H9 (cell line): ENCODE measurements around the gene SNUPN. TPM values are rescaled to one million over a fixed set of nuclear protein-coding genes. Genes with fewer than 3 reads are reported as not detected.
A peak's percentile ranks its signal among the peaks of the same experiment; 100 is the strongest.

Experiments
- DNase-seq: peaks from one replicate; pipeline ENCODE4 v3.0.0-alpha.2; 2017
- H2AFZ ChIP-seq: one replicate; pipeline ENCODE4 v1.6.1; 2013; ENCODE audit warnings: mild to moderate bottlenecking, low read length, control low read depth, moderate library complexity
- H2AK5ac ChIP-seq: 2 replicates; pipeline ENCODE4 v1.6.1; 2013; ENCODE audit warnings: low read length, control low read depth, mixed read lengths; ENCODE audit not compliant: insufficient read length
- H2BK120ac ChIP-seq: one replicate; pipeline ENCODE4 v1.6.1; 2013; ENCODE audit warnings: low read depth, mild to moderate bottlenecking, low read length, control low read depth, inconsistent platforms; ENCODE audit not compliant: poor library complexity, severe bottlenecking
- H2BK12ac ChIP-seq: 2 replicates; pipeline ENCODE4 v1.6.1; 2013; ENCODE audit warnings: low read length, control low read depth, mixed read lengths, low read depth; ENCODE audit not compliant: insufficient read length
- H2BK15ac ChIP-seq: 2 replicates; pipeline ENCODE4 v1.6.1; 2013; ENCODE audit warnings: low read depth, low read length, control low read depth
- H2BK20ac ChIP-seq: one replicate; pipeline ENCODE4 v1.6.1; 2013; ENCODE audit warnings: low read depth, mild to moderate bottlenecking, low read length, control low read depth, inconsistent platforms; ENCODE audit not compliant: poor library complexity, severe bottlenecking
- H2BK5ac ChIP-seq: 2 replicates; pipeline ENCODE4 v1.6.1; 2013; ENCODE audit warnings: low read length, control low read depth, mixed read lengths; ENCODE audit not compliant: insufficient read length
- H3K14ac ChIP-seq: 2 replicates; pipeline ENCODE4 v1.6.1; 2013; ENCODE audit warnings: low read length, control low read depth; ENCODE audit not compliant: insufficient read depth
- H3K18ac ChIP-seq: 2 replicates; pipeline ENCODE4 v1.6.1; 2013; ENCODE audit warnings: low read depth, mild to moderate bottlenecking, mixed read lengths, low read length, control low read depth; ENCODE audit not compliant: insufficient read length
- H3K23ac ChIP-seq: 2 replicates; pipeline ENCODE4 v1.6.1; 2013; ENCODE audit warnings: low read length, control low read depth, mixed read lengths, low read depth; ENCODE audit not compliant: insufficient read length
- H3K23me2 ChIP-seq: 2 replicates; pipeline ENCODE4 v1.6.1; 2013; ENCODE audit warnings: low read depth, mild to moderate bottlenecking, mixed read lengths, low read length, control low read depth; ENCODE audit not compliant: insufficient read length, poor library complexity, severe bottlenecking
- H3K27ac ChIP-seq: 2 replicates; pipeline ENCODE4 v1.5.1; 2013; ENCODE audit warnings: low read length, control low read depth, mixed read lengths, low read depth; ENCODE audit not compliant: insufficient read length
- H3K27me3 ChIP-seq: 2 replicates; pipeline ENCODE4 v1.6.1; 2013; ENCODE audit warnings: low read length, control low read depth, inconsistent platforms; ENCODE audit not compliant: insufficient read depth
- H3K4ac ChIP-seq: 2 replicates; pipeline ENCODE4 v1.6.1; 2013; ENCODE audit warnings: low read depth, mild to moderate bottlenecking, control low read depth, inconsistent platforms, low read length, moderate library complexity
- H3K4me1 ChIP-seq: 2 replicates; pipeline ENCODE4 v1.6.1; 2013; ENCODE audit warnings: low read length, control low read depth, inconsistent platforms; ENCODE audit not compliant: insufficient read depth
- H3K4me2 ChIP-seq: 2 replicates; pipeline ENCODE4 v1.6.1; 2013; ENCODE audit warnings: low read length, control low read depth, mixed read lengths; ENCODE audit not compliant: insufficient read length, insufficient read depth
- H3K56ac ChIP-seq: 2 replicates; pipeline ENCODE4 v1.6.1; 2013; ENCODE audit warnings: low read depth, mild to moderate bottlenecking, mixed read lengths, low read length, control low read depth; ENCODE audit not compliant: insufficient read length
- H3K79me1 ChIP-seq: 2 replicates; pipeline ENCODE4 v1.6.1; 2013; ENCODE audit warnings: low read depth, mild to moderate bottlenecking, moderate library complexity, low read length, control low read depth, inconsistent platforms; ENCODE audit not compliant: insufficient read depth, poor library complexity, severe bottlenecking
- H3K79me2 ChIP-seq: 2 replicates; pipeline ENCODE4 v1.6.1; 2013; ENCODE audit warnings: low read length, control low read depth, inconsistent platforms; ENCODE audit not compliant: insufficient read depth
- H3K9ac ChIP-seq: 2 replicates; pipeline ENCODE4 v1.6.1; 2013; ENCODE audit warnings: low read length, control low read depth, mixed read lengths; ENCODE audit not compliant: insufficient read length; ENCODE audit errors: extremely low read depth
- H3K9me3 ChIP-seq: one replicate; pipeline ENCODE4 v1.6.1; 2013; ENCODE audit warnings: low read depth, low read length, inconsistent platforms; ENCODE audit not compliant: control insufficient read depth
- H3T11ph ChIP-seq: one replicate; pipeline ENCODE4 v1.6.1; 2013; ENCODE audit warnings: mild to moderate bottlenecking, low read length, control low read depth, inconsistent platforms
- H4K20me1 ChIP-seq: one replicate; pipeline ENCODE4 v1.6.1; 2013; ENCODE audit not compliant: control insufficient read depth, insufficient read length, insufficient read depth
- H4K5ac ChIP-seq: 2 replicates; pipeline ENCODE4 v1.6.1; 2013; ENCODE audit warnings: low read depth, mild to moderate bottlenecking, mixed read lengths, low read length, control low read depth; ENCODE audit not compliant: insufficient read length
- H4K8ac ChIP-seq: replicated peaks from 2 replicates; pipeline ENCODE4 v1.6.1; 2013; ENCODE audit warnings: low read length, control low read depth, mixed read lengths, low read depth; ENCODE audit not compliant: insufficient read length
- H4K91ac ChIP-seq: 2 replicates; pipeline ENCODE4 v1.6.1; 2013; ENCODE audit warnings: low read depth, mild to moderate bottlenecking, moderate library complexity, mixed read lengths, low read length, control low read depth; ENCODE audit not compliant: insufficient read length
- H3K27ac Mint-ChIP-seq, 3 experiments: 2 replicates in 2 of 3; 3 replicates in 1 of 3; pipeline ENCODE4 v1.8.0; 2020 to 2021; ENCODE audit warnings: mixed read lengths in 3 of 3, mild to moderate bottlenecking in 1 of 3, moderate library complexity in 1 of 3
- H3K27me3 Mint-ChIP-seq: 2 replicates; pipeline ENCODE4 v1.8.0; 2021; ENCODE audit warnings: low read depth, mild to moderate bottlenecking, moderate library complexity, mixed read lengths
- H3K36me3 Mint-ChIP-seq, 3 experiments: 2 replicates in 2 of 3; 3 replicates in 1 of 3; pipeline ENCODE4 v1.8.0; 2020 to 2021; ENCODE audit warnings: low read depth in 3 of 3, mixed read lengths in 3 of 3; ENCODE audit not compliant: insufficient read depth in 1 of 3
- H3K4me1 Mint-ChIP-seq, 2 experiments: 2 replicates each; pipeline ENCODE4 v1.8.0; 2020; ENCODE audit warnings: mixed read lengths in 2 of 2
- H3K4me3 Mint-ChIP-seq, 2 experiments: 2 replicates in 1 of 2; 3 replicates in 1 of 2; pipeline ENCODE4 v1.8.0; 2020 to 2021; ENCODE audit warnings: mild to moderate bottlenecking in 2 of 2, mixed read lengths in 2 of 2, moderate library complexity in 1 of 2
- H3K9me3 Mint-ChIP-seq, 2 experiments: 2 replicates in 1 of 2; 3 replicates in 1 of 2; pipeline ENCODE4 v1.8.0; 2020; ENCODE audit warnings: mild to moderate bottlenecking in 2 of 2, mixed read lengths in 2 of 2, moderate library complexity in 1 of 2
- CTCF ChIP-seq: fragments of 200-600 bp; sonication (generic); conservative IDR thresholded peaks from 3 replicates; pipeline ENCODE4 v1.8.0; 2021; ENCODE audit warnings: antibody characterized with exemption, mild to moderate bottlenecking
- WGBS: extraction: QIAGEN DNeasy Blood & Tissue Kit; methylation state at CpG from one replicate; pipeline ENCODE4 v1.1.7; 2013; ENCODE audit warnings: missing lambda C conversion rate, low lambda C conversion rate, mixed read lengths; ENCODE audit not compliant: insufficient read length; ENCODE audit errors: extremely low coverage; 5-methylcytosine and 5-hydroxymethylcytosine counted together
- total RNA-seq: library from RNA; stranded (reverse); gene quantifications from 2 replicates; pipeline ENCODE4 v1.2.1, GENCODE V29; 2021

The SNUPN gene
- total RNA-seq, 1 experiment from 2014 or later: 32.7 TPM

- no peak overlapping the region for H3K27ac ChIP-seq
- peaks cover 2% of the 10 kb centered on the region; the same call in 1 of the 2 replicates for H3K4me1 ChIP-seq
- H3K27me3 ChIP-seq: no peaks in the 10 kb centered on the region
- Mint-ChIP-seq H3K9me3 (no peaks in the 10 kb centered on the region), H3K4me1 (peaks cover 23 to 27% of the 10 kb centered on the region in 2 experiments), H3K27me3 (no peaks in the 10 kb centered on the region), H3K36me3 (peaks cover 18 to 51% (median 35%) of the 10 kb centered on the region in 3 experiments), H3K27ac (peak overlapping the region in 2 of 3 experiments; percentile 48 to 64; a peak in 2 of 7 replicates), H3K4me3 (no peak overlapping the region)
- no peak overlapping the region for H3K9ac ChIP-seq
- no peak overlapping the region for H3T11ph ChIP-seq
- H3K4me2 ChIP-seq: no peak overlapping the region
- H2BK15ac ChIP-seq: no peak overlapping the region
- H3K4ac ChIP-seq: no peak overlapping the region
- no peak overlapping the region for H4K5ac ChIP-seq
- no peak for TF ChIP-seq CTCF
- no peak overlapping the region for H3K14ac ChIP-seq
- H2AK5ac ChIP-seq: no peak overlapping the region
- no peak overlapping the region for H4K8ac ChIP-seq
- no CpG with 5 or more reads among the region's 4 CpGs for WGBS
- no peak for DNase-seq
- no peak overlapping the region for H2BK12ac ChIP-seq
- H3K23ac ChIP-seq: no peak overlapping the region
- H2AFZ ChIP-seq: no peak overlapping the region
- no peak overlapping the region for H4K91ac ChIP-seq
- H3K79me1 ChIP-seq: no peaks in the 10 kb centered on the region
- no peaks in the 10 kb centered on the region for H3K23me2 ChIP-seq
- no peaks in the 10 kb centered on the region for H3K9me3 ChIP-seq
- no peak overlapping the region for H2BK120ac ChIP-seq
- no peak overlapping the region for H3K56ac ChIP-seq
- H2BK20ac ChIP-seq: no peak overlapping the region
- no peaks in the 10 kb centered on the region for H4K20me1 ChIP-seq
- no peak overlapping the region for H3K18ac ChIP-seq
- no peaks in the 10 kb centered on the region; the same call in 1 of the 2 replicates for H3K79me2 ChIP-seq
- H2BK5ac ChIP-seq: no peak overlapping the region
Observed at GRCh38 chr15:75655931-75656330, 30.4 kb upstream of the SNUPN start.
